Mesendoderm (in vitro differentiated cells): ENCODE data around the gene PF4V1.

Experiments used
- DNase-seq: peaks from one replicate; pipeline ENCODE4 v3.0.0; 2013
- H2AK5ac ChIP-seq: 2 replicates; pipeline ENCODE4 v1.6.1; 2013; ENCODE audit warnings: low read length, inconsistent platforms
- H2BK120ac ChIP-seq: 2 replicates; pipeline ENCODE4 v1.6.1; 2013; ENCODE audit warnings: low read depth, mild to moderate bottlenecking, low read length, moderate library complexity, mixed read lengths
- H2BK15ac ChIP-seq: replicated peaks from 2 replicates; pipeline ENCODE4 v1.6.1; 2013; ENCODE audit warnings: low read depth, mild to moderate bottlenecking, moderate library complexity
- H2BK5ac ChIP-seq: 2 replicates; pipeline ENCODE4 v1.6.1; 2013; ENCODE audit warnings: low read length, inconsistent platforms
- H3K18ac ChIP-seq: 2 replicates; pipeline ENCODE4 v1.6.1; 2013; ENCODE audit warnings: mild to moderate bottlenecking, low read length, mixed read lengths
- H3K23ac ChIP-seq: one replicate; pipeline ENCODE4 v1.6.1; 2013; ENCODE audit warnings: low read length
- H3K27ac ChIP-seq: 2 replicates; pipeline ENCODE4 v1.5.1; 2013; ENCODE audit warnings: low read depth, mild to moderate bottlenecking, inconsistent platforms, low read length, moderate library complexity
- H3K27me3 ChIP-seq: 2 replicates; pipeline ENCODE4 v1.6.1; 2013; ENCODE audit warnings: low read length, control low read depth, mild to moderate bottlenecking, inconsistent platforms; ENCODE audit not compliant: insufficient read depth, poor library complexity
- H3K36me3 ChIP-seq: 2 replicates; pipeline ENCODE4 v1.6.1; 2013; ENCODE audit warnings: low read length, inconsistent platforms; ENCODE audit not compliant: control insufficient read depth, insufficient read depth
- H3K4ac ChIP-seq: one replicate; pipeline ENCODE4 v1.6.1; 2013; ENCODE audit warnings: low read depth, mild to moderate bottlenecking, low read length, moderate library complexity
- H3K4me1 ChIP-seq: 2 replicates; pipeline ENCODE4 v1.6.1; 2013; ENCODE audit warnings: low read depth, low read length, inconsistent platforms; ENCODE audit not compliant: control insufficient read depth
- H3K4me2 ChIP-seq: 2 replicates; pipeline ENCODE4 v1.6.1; 2013; ENCODE audit warnings: low read length
- H3K4me3 ChIP-seq: 2 replicates; pipeline ENCODE4 v1.5.1; 2013; ENCODE audit warnings: mild to moderate bottlenecking, low read length
- H3K56ac ChIP-seq: one replicate; pipeline ENCODE4 v1.6.1; 2013; ENCODE audit warnings: low read length
- H3K79me1 ChIP-seq: 2 replicates; pipeline ENCODE4 v1.6.1; 2013; ENCODE audit warnings: low read length, inconsistent platforms
- H3K79me2 ChIP-seq: 2 replicates; pipeline ENCODE4 v1.6.1; 2013; ENCODE audit warnings: mild to moderate bottlenecking, low read length; ENCODE audit not compliant: control insufficient read depth, insufficient read depth
- H3K9ac ChIP-seq: 2 replicates; pipeline ENCODE4 v1.6.1; 2013; ENCODE audit warnings: low read length, inconsistent platforms
- H4K5ac ChIP-seq: one replicate; pipeline ENCODE4 v1.6.1; 2013; ENCODE audit warnings: low read length
- H4K8ac ChIP-seq: one replicate; pipeline ENCODE4 v1.6.1; 2013; ENCODE audit warnings: low read depth, mild to moderate bottlenecking, control low read depth, low read length, moderate library complexity
- WGBS: extraction: QIAGEN DNeasy Blood & Tissue Kit; methylation state at CpG from one replicate; pipeline ENCODE4 v1.1.7; 2013; ENCODE audit warnings: low lambda C conversion rate, missing lambda C conversion rate; ENCODE audit not compliant: insufficient coverage; ENCODE audit errors: extremely low coverage; 5-methylcytosine and 5-hydroxymethylcytosine counted together

PF4V1 gene

GRCh38 chr4:73848183-73848777 lies 4.8 kb upstream of the PF4V1 start:
- no peak overlapping the region for H2BK15ac ChIP-seq
- no peak overlapping the region for H3K23ac ChIP-seq
- no peaks in the 10 kb centered on the region for H3K79me2 ChIP-seq
- no peak overlapping the region for H4K8ac ChIP-seq
- H3K4me1 ChIP-seq: no peaks in the 10 kb centered on the region
- WGBS: no CpG with 5 or more reads among the region's 1 CpG
- no peak overlapping the region for H3K4ac ChIP-seq
- H2BK120ac ChIP-seq: no peak overlapping the region
- H3K18ac ChIP-seq: no peak overlapping the region
- H3K27ac ChIP-seq: no peak overlapping the region
- no peak overlapping the region for H3K4me3 ChIP-seq
- no peaks in the 10 kb centered on the region for H3K79me1 ChIP-seq
- H3K56ac ChIP-seq: no peak overlapping the region
- H3K9ac ChIP-seq: no peak overlapping the region
- H3K4me2 ChIP-seq: no peak overlapping the region
- H2BK5ac ChIP-seq: no peak overlapping the region
- no peaks in the 10 kb centered on the region for H3K27me3 ChIP-seq
- DNase-seq: no peak
- no peak overlapping the region for H2AK5ac ChIP-seq
- no peak overlapping the region for H4K5ac ChIP-seq
- no peaks in the 10 kb centered on the region for H3K36me3 ChIP-seq

- no peak overlapping the region for H2AK5ac ChIP-seq
- no peak overlapping the region for H2BK120ac ChIP-seq
- H3K79me1 ChIP-seq: no peaks in the 10 kb centered on the region
- H2BK5ac ChIP-seq: no peak overlapping the region
- no CpG with 5 or more reads among the region's 4 CpGs for WGBS
- no peaks in the 10 kb centered on the region for H3K27me3 ChIP-seq
- H4K5ac ChIP-seq: no peak overlapping the region
- no peak for DNase-seq
- no peaks in the 10 kb centered on the region for H3K36me3 ChIP-seq
- no peak overlapping the region for H3K4ac ChIP-seq
- no peak overlapping the region for H3K18ac ChIP-seq
- no peak overlapping the region for H2BK15ac ChIP-seq
- no peak overlapping the region for H3K23ac ChIP-seq
- no peak overlapping the region for H3K9ac ChIP-seq
- no peak overlapping the region for H3K4me2 ChIP-seq
- H4K8ac ChIP-seq: no peak overlapping the region
- no peak overlapping the region for H3K4me3 ChIP-seq
- H3K56ac ChIP-seq: no peak overlapping the region
- H3K79me2 ChIP-seq: no peaks in the 10 kb centered on the region
- no peak overlapping the region for H3K27ac ChIP-seq
- no peaks in the 10 kb centered on the region for H3K4me1 ChIP-seq
Observed at GRCh38 chr4:73850261-73850970, 2.7 kb upstream of the PF4V1 start.

- no peaks in the 10 kb centered on the region for H3K36me3 ChIP-seq
- no peak overlapping the region for H4K5ac ChIP-seq
- no peak overlapping the region for H3K4ac ChIP-seq
- DNase-seq: no peak
- H3K27ac ChIP-seq: no peak overlapping the region
- H3K23ac ChIP-seq: no peak overlapping the region
- no peak overlapping the region for H2BK5ac ChIP-seq
- H2BK120ac ChIP-seq: no peak overlapping the region
- no peaks in the 10 kb centered on the region for H3K27me3 ChIP-seq
- no peak overlapping the region for H4K8ac ChIP-seq
- WGBS: no CpG with 5 or more reads among the region's 1 CpG
- no peak overlapping the region for H3K18ac ChIP-seq
- no peak overlapping the region for H3K4me2 ChIP-seq
- H3K79me1 ChIP-seq: no peaks in the 10 kb centered on the region
- no peak overlapping the region for H2BK15ac ChIP-seq
- no peak overlapping the region for H2AK5ac ChIP-seq
- H3K4me1 ChIP-seq: no peaks in the 10 kb centered on the region
- H3K56ac ChIP-seq: no peak overlapping the region
- no peaks in the 10 kb centered on the region for H3K79me2 ChIP-seq
- no peak overlapping the region for H3K4me3 ChIP-seq
- no peak overlapping the region for H3K9ac ChIP-seq
Observed at GRCh38 chr4:73851293-73851692, 1.8 kb upstream of the PF4V1 start.

- DNase-seq: no peak
- Histone ChIP-seq H3K23ac (no peak overlapping the region), H3K9ac (no peak overlapping the region), H2AK5ac (no peak overlapping the region), H3K79me1 (no peaks in the 10 kb centered on the region), H2BK120ac (no peak overlapping the region), H3K56ac (no peak overlapping the region), H4K5ac (no peak overlapping the region), H3K4me1 (no peaks in the 10 kb centered on the region), H3K27me3 (no peaks in the 10 kb centered on the region), H4K8ac (no peak overlapping the region), H3K18ac (no peak overlapping the region), H3K4ac (no peak overlapping the region), H3K79me2 (no peaks in the 10 kb centered on the region), H3K36me3 (no peaks in the 10 kb centered on the region), H3K4me3 (no peak overlapping the region), H3K4me2 (no peak overlapping the region), H3K27ac (no peak overlapping the region), H2BK15ac (no peak overlapping the region), H2BK5ac (no peak overlapping the region)
Observed at GRCh38 chr4:73852771-73853170, 325 bp upstream of the PF4V1 start.

- Histone ChIP-seq H3K27me3 (no peaks in the 10 kb centered on the region), H3K79me1 (no peaks in the 10 kb centered on the region), H3K56ac (no peak overlapping the region), H3K4me2 (no peak overlapping the region), H4K8ac (no peak overlapping the region), H3K4me3 (no peak overlapping the region), H3K27ac (no peak overlapping the region), H2BK15ac (no peak overlapping the region), H4K5ac (no peak overlapping the region), H2AK5ac (no peak overlapping the region), H3K23ac (no peak overlapping the region), H3K9ac (no peak overlapping the region), H3K4ac (no peak overlapping the region), H3K4me1 (no peaks in the 10 kb centered on the region), H3K79me2 (no peaks in the 10 kb centered on the region), H3K36me3 (no peaks in the 10 kb centered on the region), H3K18ac (no peak overlapping the region), H2BK5ac (no peak overlapping the region), H2BK120ac (no peak overlapping the region)
- no CpG with 5 or more reads among the region's 8 CpGs for WGBS
- DNase-seq: no peak
Observed at GRCh38 chr4:73853718-73854473, 800 bp downstream of the PF4V1 start.
